ENCODE data around the gene FRMD7.

GRCh38 chrX:132063862-132064261 lies 64.0 kb downstream of the FRMD7 start:
- TF ChIP-seq CTCF (IDR thresholded peaks at IDR 0.05) = no peak
- no peak for TF ChIP-seq POLR2A (IDR thresholded peaks at IDR 0.05)
- TF ChIP-seq EP300 (IDR thresholded peaks at IDR 0.05) = no peak
- no peak for TF ChIP-seq POLR2AphosphoS5 (IDR thresholded peaks at IDR 0.05)

All from sigmoid colon (tissue), 4 donors.